Skeletal muscle cell (primary cell): Measurements from ENCODE around the gene AIRE.
"Not testable (repeated sequence)": the region's sequence is repeated elsewhere in the genome, so short reads cannot be mapped to it uniquely, and the experiment has no call there.

Source experiments
- DNase-seq: peaks from one replicate; pipeline ENCODE4 v3.0.0-alpha.2; 2010; ENCODE audit warnings: low read depth
- H3K4me3 ChIP-seq: 2 replicates; pipeline ENCODE4 v1.5.1; 2011; ENCODE audit warnings: low read depth, mild to moderate bottlenecking, control low read depth, low read length, moderate library complexity

The AIRE gene

DNA sequence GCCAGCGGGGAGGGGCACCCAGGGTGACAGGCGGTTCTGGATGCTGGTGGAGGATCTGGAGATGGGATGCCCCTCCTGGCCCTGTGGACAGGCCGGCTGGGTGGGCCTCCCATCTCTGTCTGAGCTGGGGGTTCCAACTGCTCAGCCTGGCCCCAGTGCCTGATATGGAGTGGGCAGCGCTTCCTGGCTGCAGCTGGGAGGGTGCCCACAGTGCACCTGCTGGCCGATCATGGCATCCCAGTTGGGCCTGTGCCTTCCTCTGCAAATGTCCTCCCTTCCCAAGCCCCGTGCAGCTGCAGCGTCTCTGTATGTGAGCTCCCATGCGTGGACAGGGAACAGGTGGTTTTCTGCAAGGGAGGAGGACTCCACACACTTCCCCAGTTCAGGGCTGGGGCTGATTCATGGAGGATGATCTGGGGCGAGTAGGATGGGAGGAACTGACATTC, 16.3 kb downstream of the AIRE start:
- no peak overlapping the region for H3K4me3 ChIP-seq

DNA sequence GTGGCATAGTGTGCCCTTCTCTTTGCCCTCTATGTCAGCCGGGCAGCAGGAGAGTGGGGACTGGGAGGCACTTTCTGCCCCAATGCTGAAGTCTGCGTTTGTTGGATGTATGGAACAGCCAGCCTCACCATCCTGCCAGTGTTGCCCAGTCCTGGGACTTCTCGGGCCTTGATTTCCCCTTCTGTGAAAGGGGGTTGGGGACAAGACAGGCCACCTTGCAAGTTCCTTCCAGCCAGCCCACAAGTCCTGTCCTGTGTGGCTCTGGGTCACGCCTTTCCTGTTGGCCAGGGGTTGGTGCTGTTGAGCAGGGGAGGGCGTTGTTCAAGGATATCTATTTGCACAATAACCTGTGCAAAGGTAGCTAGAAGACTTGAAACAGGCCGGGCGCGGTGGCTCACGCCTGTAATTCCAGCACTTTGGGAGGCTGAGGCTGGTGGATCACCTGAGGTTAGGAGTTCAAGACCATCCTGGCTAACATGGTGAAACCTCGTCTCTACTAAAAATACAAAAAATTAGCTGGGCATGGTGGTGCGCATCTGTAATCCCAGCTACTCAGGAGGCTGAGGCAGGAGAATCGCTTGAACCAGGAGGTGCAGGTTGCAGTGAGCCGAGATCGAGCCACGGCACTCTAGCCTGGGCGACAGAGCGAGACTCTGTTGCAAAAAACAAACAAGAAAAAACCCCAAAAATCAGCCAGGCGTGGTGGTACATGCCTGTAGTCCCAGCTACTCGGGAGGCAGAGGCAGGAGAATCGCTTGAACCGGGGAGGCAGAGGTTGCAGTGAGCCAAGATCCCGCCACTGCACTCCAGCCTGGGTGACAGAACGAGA, 17.1 kb downstream of the AIRE start:
- not testable (repeated sequence) for H3K4me3 ChIP-seq, DNase-seq

More for the DNA sequence above, 16.3 kb downstream of the AIRE start:
- DNase-seq, result no peak

DNA sequence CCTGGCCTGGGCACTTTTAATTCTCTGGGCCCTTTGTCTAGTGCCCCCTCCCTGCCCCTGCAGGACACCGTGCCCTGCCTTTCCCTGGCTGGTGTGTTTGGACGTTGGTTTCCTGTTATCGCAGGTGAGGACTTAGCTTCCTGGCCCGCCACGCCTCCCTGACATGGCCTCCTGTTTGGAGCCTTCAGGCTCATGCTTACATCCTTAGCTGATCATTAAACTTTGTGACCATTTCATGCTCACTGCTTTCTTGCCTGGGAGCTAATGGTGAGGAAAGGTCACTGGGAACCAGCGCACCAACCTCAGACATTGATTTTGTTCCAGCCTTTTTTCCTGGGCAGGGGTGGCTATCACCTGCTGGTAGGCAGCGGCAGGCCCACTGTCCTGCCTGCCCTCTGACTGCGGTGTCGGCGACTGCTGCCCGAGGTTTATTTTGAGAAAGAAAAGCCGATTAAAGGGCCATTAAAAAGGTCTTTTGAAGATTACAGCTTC, 17.9 kb downstream of the AIRE start:
- no peak overlapping the region for H3K4me3 ChIP-seq
- no peak for DNase-seq

DNA sequence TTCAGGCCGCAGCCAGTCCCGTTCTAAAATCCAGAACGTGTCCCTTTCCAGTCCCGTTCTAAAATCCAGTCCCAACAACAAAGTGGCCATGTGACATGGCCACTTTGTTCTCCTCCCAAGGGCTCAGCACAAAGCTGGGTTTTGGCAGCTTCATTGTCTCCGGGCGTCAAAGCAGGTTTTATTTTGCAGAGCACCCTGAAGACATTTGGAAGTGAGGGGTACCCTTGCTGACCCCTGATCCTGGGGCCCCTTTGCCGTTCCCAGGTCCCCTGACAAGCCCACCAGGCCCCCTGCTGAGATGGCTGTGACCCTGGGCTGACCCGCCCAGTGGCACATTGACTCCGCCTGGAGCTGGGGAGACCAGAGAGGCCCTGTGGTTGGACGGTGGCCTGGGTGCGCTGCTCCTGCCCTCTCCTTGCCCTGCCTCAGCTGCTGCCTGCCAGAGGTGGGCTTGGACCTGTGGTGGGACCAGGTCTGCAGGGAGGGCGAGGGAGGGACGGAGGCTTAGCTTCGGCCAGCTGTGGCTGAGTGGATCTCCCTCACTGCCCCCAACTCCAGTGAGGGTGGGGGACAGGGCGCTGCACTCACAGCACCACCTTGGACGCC, 18.4 kb downstream of the AIRE start:
- no peak for DNase-seq
- H3K4me3 ChIP-seq, result no peak overlapping the region

DNA sequence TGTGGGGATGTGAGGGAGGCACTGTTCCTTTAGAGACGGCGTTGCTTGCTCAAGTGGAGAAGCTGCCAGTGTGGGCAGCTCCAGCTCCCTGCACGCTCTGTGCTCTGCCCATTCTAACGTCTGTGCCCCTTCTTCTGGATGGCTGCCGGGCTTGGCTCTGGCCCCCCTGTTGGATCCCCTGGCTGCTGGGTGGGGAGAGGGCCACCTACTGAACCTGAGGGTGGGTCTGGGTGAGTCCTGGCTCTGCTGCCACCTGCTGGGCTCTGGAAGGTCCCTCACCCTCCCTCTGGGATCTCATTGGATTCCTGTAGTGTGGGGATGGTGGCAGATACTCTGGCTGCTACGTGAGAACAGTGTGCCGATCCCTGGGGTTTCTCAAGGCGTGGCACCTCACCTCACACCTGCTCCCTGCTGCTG, 19.2 kb downstream of the AIRE start:
- DNase-seq, result no peak
- no peak overlapping the region for H3K4me3 ChIP-seq

DNA sequence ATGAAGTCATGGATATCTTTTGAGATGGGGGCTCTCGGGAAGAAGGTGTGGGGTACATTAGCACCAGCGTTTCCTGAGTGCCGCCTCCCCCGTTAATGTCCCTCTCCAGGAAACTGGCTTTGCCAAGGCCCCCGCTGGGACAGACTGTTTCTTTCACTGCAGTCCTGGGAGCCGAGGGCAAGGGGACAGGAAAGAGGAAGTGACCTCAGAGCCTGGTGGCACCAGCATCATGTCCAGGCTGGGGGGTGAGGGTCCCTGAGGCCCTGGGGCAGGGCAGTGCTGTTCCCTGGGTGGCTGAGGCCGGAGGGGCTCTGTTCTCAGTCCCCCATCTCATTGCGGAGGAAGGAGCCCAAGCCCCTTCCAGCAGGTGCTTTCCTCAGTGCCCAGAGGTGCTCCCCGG, 20.0 kb downstream of the AIRE start:
- H3K4me3 ChIP-seq, result no peak overlapping the region
- no peak for DNase-seq

DNA sequence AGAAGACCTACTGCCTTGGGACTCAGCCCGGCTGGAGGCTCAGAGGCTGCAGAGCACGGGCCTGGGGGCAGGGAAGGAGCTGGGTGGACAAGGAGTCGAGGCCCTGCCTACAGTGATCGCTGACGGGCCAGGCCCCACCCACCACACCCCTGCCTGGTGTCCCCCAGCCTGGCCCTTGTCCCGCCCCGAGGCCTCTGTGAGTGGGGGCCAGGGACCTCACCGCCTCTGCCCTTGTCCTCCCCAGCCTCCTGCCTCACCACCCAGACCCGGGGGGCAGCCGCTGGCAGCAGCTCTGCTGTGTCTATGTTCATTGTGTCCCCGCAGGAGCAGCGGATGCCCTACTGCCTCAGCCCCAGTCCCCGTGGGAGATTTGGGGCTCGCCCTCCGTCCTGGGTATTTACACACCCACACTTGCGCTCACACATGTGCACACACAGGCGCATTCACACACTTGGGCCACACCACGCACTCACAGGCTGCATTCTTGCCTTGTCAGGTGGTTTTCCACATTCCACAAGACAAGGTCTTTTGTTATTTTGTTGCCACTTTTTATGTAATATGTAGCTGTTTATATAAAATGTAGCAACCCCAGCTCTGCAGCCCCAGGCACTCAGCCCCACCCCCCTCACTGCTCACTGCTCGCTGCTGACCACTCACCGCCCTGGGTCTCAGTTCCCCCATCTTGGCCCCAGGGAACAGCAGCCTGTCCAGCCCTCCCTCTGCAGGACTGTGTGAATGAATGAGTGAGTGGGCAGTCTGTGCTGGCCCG, 21.4 kb downstream of the AIRE start:
- no peak for DNase-seq
- H3K4me3 ChIP-seq, result no peak overlapping the region

DNA sequence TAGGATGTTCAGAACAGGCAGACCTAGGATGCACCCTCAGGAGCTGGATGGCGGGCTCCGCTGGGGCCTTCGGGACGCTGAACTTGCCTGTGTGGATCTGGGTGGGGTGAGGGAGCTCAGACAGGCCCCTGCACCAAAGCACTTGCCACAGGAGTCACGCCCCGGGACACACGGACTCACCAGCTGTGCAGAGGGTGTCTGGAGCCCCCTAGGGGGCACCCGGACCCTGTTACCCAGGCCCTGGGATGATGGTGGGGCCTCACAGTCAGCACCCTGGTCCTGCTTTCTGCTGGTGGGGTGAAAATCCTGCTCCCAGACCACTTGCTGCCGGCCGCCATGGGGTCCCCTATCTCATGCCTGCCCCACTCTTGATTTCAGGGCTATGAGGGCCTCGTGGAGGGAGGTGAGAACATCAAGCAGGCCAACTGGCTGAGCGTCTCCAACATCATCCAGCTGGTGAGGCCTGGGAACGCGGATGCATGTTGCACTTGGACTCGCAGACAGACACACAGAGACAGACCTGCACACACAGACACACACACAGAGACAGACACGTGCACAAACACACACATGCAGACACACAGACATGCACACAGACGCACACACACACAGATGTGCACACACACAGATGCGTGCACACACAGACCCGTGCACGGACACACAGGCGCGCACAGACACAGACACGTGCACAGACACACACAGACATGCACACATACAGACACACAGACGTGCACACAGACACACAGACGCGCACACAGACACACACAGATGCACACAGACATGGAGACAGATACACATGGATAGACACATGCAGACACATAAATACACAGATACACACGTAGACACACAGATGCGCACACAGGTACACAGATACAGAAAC, 25.2 kb downstream of the AIRE start:
- no peak overlapping the region for H3K4me3 ChIP-seq
- DNase-seq, result no peak

DNA sequence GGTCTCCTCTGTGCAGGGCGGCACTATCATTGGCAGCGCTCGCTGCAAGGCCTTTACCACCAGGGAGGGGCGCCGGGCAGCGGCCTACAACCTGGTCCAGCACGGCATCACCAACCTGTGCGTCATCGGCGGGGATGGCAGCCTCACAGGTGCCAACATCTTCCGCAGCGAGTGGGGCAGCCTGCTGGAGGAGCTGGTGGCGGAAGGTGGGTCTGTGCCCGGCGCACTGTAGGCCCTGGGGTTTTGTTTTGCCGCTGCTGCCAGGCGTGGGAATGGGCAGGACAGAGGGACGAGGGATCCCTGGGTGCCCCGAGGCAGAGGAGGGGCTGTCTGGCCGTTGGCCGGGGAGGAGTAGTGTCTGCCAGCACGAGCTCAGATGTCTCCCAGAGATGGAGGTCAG, 26.4 kb downstream of the AIRE start:
- no peak for DNase-seq
- no peak overlapping the region for H3K4me3 ChIP-seq

DNA sequence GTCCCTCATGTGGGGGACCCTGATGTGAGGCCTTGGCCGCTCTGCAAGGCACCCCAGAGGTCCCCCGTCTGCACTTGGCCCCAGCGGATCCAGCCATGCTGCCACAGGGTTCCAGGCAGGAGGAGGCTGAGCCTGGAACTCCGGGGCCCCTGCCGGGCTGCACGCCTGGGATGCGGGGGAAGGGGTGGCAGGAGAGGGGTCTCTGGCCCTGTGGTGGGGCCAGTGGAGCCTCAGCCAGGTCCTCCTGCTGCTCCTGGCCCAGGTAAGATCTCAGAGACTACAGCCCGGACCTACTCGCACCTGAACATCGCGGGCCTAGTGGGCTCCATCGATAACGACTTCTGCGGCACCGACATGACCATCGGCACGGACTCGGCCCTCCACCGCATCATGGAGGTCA, 27.0 kb downstream of the AIRE start:
- DNase-seq, result no peak
- H3K4me3 ChIP-seq, result no peak overlapping the region

DNA sequence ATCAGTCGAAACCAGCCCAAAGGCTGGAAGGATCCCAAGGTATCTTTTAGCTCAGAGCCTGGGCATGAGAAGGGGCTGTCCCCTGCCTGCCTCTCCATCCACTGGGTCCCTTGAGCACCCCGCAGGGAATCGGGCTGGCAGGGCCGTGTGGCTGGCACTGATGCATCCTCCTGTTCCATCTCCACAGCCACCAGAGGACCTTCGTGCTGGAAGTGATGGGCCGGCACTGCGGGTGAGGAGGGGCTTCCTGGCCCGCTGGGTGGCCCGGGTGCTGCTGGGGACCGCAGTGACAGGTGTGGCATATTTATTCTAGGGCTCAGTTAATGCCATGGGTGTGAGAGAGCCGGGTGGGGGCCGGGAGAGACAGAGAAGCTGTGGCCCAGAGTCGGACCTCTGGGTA, 27.8 kb downstream of the AIRE start:
- H3K4me3 ChIP-seq, result no peak overlapping the region
- no peak for DNase-seq

DNA sequence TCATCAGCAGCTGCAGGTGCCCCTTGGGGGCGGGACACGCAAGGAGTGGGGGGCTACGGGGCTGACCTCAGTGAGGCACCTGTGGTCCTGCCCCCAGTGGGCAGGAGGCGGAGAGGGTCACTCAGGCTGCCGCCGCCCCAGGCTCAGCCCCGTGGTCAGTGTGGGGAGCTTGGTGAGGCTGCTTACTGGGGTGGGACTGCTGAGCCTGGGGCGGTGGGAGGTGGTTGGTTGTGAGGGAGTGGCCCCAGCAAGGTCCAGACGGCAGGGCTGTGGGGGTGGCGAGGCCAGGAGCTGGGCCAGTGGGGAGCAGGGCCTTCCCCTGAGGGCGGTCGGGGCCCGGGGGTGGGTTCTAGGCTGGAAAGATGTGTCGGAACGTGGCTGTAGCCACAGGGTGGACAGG, 28.5 kb downstream of the AIRE start:
- DNase-seq, result no peak
- no peak overlapping the region for H3K4me3 ChIP-seq

DNA sequence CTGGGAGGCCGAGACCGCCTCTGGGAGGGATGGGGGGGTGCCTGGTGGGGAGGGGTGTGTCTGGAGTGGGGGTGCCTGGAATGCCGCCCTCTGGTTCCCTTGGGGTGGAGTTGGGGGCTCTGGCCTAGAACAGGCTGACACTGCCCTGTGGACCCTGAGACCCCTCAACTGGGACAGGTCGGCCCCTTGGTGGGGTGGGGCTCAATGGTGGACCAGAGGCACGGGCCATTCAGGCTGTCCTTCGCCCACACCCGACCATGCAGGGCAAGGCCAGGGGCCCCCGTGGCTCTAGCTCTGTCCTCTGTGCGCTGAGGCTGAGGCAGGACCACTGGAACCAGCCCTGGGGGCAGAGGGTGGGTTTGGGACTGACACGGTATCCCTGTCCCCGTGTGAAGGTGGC, 28.9 kb downstream of the AIRE start:
- DNase-seq, result no peak
- no peak overlapping the region for H3K4me3 ChIP-seq

DNA sequence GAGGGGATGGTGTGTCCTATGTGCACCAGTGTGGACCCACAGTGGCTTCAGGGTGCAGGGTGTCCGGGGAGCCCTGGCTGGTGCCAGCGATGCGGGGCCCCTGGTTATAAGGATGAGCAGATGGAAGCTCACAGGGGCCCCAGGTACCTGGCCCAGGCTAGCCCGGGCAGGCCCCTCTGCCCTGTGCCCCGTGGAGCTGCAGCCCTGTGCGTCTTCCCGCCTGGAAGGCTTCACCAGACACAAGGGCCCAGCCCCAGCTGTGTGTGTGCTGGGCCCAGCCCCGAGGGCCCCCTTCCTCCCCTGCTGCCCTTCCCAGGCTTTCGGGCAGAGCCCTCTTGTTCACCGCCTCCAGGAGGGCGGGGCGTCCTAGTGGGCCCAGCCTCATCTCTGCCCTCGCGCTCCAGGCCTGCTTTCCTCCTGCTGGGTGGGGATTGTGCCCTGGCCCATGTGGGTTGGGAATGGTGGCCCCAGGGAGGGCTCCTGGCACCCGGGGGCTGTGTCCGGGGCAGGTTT, 30.1 kb downstream of the AIRE start:
- DNase-seq, result no peak
- no peak overlapping the region for H3K4me3 ChIP-seq

DNA sequence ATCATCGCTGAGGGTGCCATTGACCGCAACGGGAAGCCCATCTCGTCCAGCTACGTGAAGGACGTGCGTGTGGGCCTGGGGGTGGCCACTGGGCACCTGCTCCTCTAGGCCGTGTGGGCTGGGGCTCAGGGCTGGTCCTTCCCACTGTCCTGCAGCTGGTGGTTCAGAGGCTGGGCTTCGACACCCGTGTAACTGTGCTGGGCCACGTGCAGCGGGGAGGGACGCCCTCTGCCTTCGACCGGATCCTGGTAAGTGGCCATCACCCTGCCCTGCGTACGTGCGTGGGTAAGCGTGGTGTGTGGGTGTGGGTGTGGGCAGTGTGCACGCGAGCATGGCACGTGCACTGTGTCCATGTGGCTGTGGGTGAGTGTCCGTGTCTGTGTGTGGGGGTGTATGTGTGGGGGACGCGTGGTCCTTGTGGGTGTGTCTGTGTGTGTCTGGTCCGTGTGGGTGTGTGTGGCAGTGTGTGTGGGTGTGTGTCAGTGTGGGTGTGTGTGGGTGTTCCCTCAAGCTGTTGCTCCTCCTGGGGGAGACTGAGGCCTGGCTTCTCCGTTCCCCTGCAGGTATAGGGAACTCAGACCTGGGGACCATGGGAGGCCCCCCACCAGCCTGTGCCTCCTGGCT, 30.7 kb downstream of the AIRE start:
- DNase-seq, result no peak
- H3K4me3 ChIP-seq, result no peak overlapping the region

DNA sequence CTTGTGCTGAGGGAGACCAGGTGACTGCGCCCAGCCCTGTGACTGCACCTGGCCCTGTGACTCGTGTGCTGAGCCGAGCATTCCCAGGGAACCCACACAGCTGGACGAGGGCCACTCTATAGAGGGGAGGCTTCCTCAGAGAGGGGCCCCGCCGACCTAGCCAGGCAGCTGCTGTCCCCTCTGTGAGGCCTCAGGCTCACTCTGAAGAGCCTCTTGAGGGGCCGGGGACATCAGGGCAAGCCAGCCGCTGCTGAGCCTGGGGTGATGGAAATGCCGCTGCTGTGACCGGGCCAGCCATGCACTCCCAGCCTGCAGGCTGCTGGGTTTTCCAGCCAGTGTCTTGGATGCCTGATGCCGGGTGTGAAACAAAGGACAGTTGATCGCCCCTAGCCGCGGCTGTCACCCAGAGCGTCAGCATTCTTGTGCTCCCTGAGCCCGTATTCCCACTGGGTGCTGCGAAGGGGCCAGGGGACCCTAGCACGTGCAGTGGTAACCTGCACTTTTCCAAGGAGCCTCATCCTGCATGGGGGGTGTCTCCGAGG, 31.6 kb downstream of the AIRE start:
- no peak overlapping the region for H3K4me3 ChIP-seq
- DNase-seq, result no peak

DNA sequence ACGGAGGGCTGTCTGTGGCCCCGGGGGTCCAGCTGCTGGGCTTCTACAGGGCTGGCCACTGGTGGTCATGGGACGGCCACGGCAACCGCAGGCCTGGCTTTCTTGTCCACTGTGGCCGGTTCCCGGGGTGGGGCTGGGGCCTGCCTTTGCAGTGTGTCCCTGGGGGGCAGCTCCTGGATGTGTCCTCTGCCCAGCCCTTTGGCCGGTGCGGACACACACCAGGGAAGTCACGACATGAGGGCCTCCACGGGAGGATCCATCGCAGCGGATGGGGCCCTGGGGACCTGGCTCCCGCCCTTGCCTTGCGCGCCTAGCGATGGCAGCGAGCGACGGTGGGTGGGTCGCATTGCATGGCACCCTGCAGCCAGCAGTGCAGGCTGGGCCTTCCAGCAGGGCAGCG, 32.2 kb downstream of the AIRE start:
- no peak overlapping the region for H3K4me3 ChIP-seq

DNA sequence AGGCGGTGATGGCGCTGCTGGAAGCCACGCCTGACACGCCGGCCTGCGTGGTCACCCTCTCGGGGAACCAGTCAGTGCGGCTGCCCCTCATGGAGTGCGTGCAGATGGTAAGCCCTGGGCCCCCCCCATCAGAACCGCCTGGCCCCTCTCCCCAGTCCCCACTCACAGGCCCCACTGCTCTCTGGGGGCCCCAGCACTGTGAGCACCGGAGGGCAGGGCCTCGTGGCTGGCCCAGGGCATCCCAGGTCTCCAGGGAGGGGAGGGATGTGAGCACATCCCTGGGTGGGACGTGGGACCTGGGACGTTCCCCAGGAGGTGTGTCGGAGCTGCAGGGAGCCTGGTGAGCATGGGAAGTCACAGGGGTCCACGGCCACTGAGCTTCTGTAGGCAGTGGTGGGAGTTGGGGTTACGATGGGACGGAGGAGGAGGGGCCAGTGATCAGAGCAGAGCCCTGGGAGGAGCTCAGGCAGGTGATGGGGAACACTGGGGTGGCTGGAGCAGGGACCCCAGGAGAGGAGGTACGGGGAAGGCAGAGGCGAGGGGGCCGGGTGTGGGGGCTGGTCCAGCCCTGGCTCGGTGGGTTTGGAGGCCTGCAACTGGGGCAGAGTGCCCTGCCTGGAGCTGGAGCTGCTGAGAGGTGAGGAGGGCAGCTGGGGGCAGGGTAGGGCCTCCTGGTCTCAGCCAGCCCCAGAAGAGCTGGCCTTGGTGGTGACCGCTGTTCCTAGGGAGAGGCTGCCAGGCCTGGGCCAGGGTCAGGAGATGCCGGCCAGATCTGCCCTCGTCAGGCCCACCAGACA, 33.0 kb downstream of the AIRE start:
- DNase-seq, result no peak
- no peak overlapping the region for H3K4me3 ChIP-seq

More for the DNA sequence above, 32.2 kb downstream of the AIRE start:
- DNase-seq, result no peak
